Activated CD4-positive, alpha-beta T cell treated with anti-CD3 and anti-CD28 coated beads, Interleukin-2, amount 10 ng/mL, durations not matched to agents 24 days and 14 days (primary cell): ENCODE data around the gene ALDH3B1. TPM values are rescaled to one million over a fixed set of nuclear protein-coding genes. Genes with fewer than 3 reads are reported as not detected.

Experiments
- total RNA-seq: library from RNA; stranded (reverse); gene quantifications from 2 replicates; pipeline ENCODE4 v1.2.3, GENCODE V29; 2022

The ALDH3B1 gene
- total RNA-seq, 1 donor from 2014 or later = not detected

Other genes with a start within 250 kb of the ALDH3B1 start
- 13.8 and 15.6 TPM in 2 replicates for gene UNC93B1, start 6.2 kb upstream of the ALDH3B1 start, total RNA-seq
- 153 and 159 TPM in 2 replicates for gene NDUFS8, start 20.4 kb downstream of the ALDH3B1 start, total RNA-seq
- gene TCIRG1, start 28.7 kb downstream of the ALDH3B1 start, total RNA-seq = 141 and 149 TPM in 2 replicates
- gene CHKA, start 111.1 kb downstream of the ALDH3B1 start, total RNA-seq = 15.1 TPM in 2 replicates
- 33.9 and 34.7 TPM in 2 replicates for gene KMT5B, start 203.0 kb downstream of the ALDH3B1 start, total RNA-seq